Skin epidermis (tissue), 12 donors: ENCODE data around the gene EPB41L4B.

Experiments used
- H3K27ac ChIP-seq, 21 experiments: fragments of 200-600 bp; sonication (generic) in 11 of 21; one replicate each; pipeline ENCODE4 v1.5.0; 2020; ENCODE audit warnings: mild to moderate bottlenecking in 3 of 21, inconsistent platforms in 2 of 21, moderate library complexity in 2 of 21
- H3K4me3 ChIP-seq, 7 experiments: fragments of 200-600 bp; sonication (generic) in 2 of 7; one replicate each; pipeline ENCODE4 v1.5.0; 2020; ENCODE audit warnings: inconsistent platforms in 2 of 7, mild to moderate bottlenecking in 2 of 7, moderate library complexity in 1 of 7

Gene EPB41L4B

GRCh38 chr9:109182940-109183798 lies 137.7 kb downstream of the EPB41L4B start:
- no peak overlapping the region for H3K27ac ChIP-seq
- H3K4me3 ChIP-seq, result no peak overlapping the region

GRCh38 chr9:109182550-109182939 lies 138.3 kb downstream of the EPB41L4B start:
- Histone ChIP-seq H3K27ac (no peak overlapping the region), H3K4me3 (no peak overlapping the region)

- Histone ChIP-seq H3K27ac (no peak overlapping the region), H3K4me3 (no peak overlapping the region)
Observed at GRCh38 chr9:109181284-109181683, 139.6 kb downstream of the EPB41L4B start.

DNA sequence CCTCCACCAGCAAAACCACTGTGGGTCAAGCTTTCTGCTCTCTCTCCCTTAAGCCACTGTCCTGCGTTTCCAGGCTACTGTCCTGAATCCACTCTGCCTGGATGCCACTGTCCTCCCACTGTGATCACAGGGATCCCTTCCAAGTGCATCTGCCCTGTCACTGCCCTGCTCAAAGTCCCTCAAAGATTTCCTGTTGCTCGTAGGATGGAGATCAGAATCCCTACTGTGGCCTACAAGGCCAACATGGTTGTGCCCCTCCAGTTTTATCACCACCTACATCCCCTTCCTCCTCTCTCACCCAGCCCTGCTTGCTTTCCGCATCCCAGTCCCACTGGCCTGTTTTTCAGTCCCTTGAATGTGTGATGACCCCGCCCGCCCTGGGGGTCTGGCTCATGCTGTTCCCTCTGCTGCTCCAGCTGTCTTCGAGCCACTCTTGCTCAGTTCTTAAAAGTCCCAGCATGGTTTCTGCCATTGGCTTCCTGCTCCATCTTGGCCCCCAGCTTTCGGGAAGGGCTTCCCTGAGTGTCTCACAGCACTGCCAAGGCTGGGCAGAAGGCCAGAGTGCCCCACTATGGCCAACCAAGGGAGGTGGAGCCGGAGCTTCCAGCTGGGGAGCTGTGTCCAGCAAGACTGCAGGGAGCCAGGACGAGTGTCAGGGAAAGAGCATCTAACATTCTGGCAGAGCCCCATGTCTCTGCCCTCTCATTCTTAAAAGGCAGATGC lies 140.9 kb downstream of the EPB41L4B start:
- no peak overlapping the region for H3K4me3 ChIP-seq
- H3K27ac ChIP-seq, result no peak overlapping the region

DNA sequence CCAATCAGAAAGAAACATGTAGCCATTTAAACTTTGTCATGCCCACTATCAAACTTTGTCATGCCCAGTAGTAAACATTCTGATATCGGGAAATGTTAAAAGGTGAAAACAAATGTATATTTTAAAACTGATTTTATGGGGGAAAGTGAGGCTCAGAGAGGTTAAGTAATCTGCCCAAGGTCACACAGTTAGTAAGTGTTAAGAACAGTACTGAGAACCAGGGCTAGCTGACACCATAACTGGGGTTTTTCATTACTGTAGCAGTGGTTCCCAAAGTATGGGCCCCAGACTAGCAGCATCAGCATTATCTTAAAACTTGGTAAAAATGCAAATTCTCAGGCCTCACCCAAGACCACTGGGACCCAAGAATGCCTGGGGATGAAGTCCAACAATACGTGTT lies 143.9 kb downstream of the EPB41L4B start:
- no peak overlapping the region for H3K27ac ChIP-seq
- no peak overlapping the region for H3K4me3 ChIP-seq

GRCh38 chr9:109176386-109176785 lies 144.5 kb downstream of the EPB41L4B start:
- Histone ChIP-seq H3K4me3 (no peak overlapping the region), H3K27ac (no peak overlapping the region)

GRCh38 chr9:109172935-109173334 lies 147.9 kb downstream of the EPB41L4B start:
- no peak overlapping the region for H3K4me3 ChIP-seq
- no peak overlapping the region for H3K27ac ChIP-seq

DNA sequence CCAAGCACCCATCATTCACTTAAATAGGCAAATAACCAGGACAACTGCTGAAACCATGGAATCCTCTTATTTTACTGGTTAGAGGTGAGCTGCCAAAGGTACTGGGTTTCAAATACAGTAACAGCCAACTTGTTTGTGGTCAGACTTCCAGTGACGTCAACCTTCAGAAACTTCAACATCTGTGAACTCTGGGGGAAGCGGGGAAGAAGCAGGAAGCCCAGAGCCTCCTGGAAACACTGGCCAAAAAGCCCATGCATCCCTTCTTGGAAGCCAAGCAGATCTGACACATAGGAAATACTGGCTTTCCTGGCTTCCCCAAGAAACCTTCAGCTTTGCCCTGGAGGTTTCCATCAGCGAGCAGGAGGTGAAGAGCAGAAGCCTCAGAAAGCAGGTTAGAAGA lies 148.9 kb downstream of the EPB41L4B start:
- Histone ChIP-seq H3K27ac (no peak overlapping the region), H3K4me3 (no peak overlapping the region)

GRCh38 chr9:109168170-109168569 lies 152.7 kb downstream of the EPB41L4B start:
- Histone ChIP-seq H3K27ac (no peak overlapping the region), H3K4me3 (no peak overlapping the region)

- Histone ChIP-seq H3K27ac (no peak overlapping the region), H3K4me3 (no peak overlapping the region)
Observed at GRCh38 chr9:109167716-109168115, 153.1 kb downstream of the EPB41L4B start.

GRCh38 chr9:109166771-109167601 lies 153.9 kb downstream of the EPB41L4B start, which contains the start of gene FRRS1L:
TSS of gene FRRS1L (minus strand) at chr9:109167249. CDS start at chr9:109167138, 111 bp downstream.
- Histone ChIP-seq H3K4me3 (peak within 1 kb of the TSS in 1 of 7 experiments; percentile 30), H3K27ac (no peak within 1 kb of the TSS)

- no peak overlapping the region for H3K4me3 ChIP-seq
- H3K27ac ChIP-seq, result no peak overlapping the region
Observed at GRCh38 chr9:109166171-109166770, 154.6 kb downstream of the EPB41L4B start.

DNA sequence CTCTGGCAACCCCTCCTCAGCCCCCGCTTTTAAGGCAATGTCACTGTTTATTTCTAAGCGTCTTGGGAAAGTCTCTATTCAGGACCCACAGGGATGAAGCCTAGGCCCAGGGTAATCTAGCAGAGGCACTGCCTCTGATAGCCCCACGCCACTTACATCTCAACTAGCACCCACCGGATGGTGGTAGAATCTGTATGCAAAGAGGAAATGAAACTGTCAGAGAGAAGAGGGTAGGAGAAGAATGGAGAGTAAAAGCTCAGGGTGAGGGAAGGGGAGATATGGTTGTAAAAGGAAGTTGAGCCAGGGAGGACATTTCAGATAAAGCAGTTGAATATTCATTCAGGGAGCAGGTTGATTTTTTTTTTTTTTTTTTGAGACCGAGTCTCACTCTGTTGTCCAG lies 156.8 kb downstream of the EPB41L4B start:
- no peak overlapping the region for H3K27ac ChIP-seq

GRCh38 chr9:109163194-109163593 lies 157.7 kb downstream of the EPB41L4B start:
- no peak overlapping the region for H3K4me3 ChIP-seq
- no peak overlapping the region for H3K27ac ChIP-seq

More for the DNA sequence above, 156.8 kb downstream of the EPB41L4B start:
- no peak overlapping the region for H3K4me3 ChIP-seq

- Histone ChIP-seq H3K27ac (no peak overlapping the region), H3K4me3 (no peak overlapping the region)
Observed at GRCh38 chr9:109162677-109163076, 158.2 kb downstream of the EPB41L4B start.

- H3K27ac ChIP-seq, result no peak overlapping the region
- no peak overlapping the region for H3K4me3 ChIP-seq
Observed at GRCh38 chr9:109161471-109161870, 159.4 kb downstream of the EPB41L4B start.

GRCh38 chr9:109159583-109159982 lies 161.3 kb downstream of the EPB41L4B start:
- no peak overlapping the region for H3K27ac ChIP-seq
- H3K4me3 ChIP-seq, result no peak overlapping the region

DNA sequence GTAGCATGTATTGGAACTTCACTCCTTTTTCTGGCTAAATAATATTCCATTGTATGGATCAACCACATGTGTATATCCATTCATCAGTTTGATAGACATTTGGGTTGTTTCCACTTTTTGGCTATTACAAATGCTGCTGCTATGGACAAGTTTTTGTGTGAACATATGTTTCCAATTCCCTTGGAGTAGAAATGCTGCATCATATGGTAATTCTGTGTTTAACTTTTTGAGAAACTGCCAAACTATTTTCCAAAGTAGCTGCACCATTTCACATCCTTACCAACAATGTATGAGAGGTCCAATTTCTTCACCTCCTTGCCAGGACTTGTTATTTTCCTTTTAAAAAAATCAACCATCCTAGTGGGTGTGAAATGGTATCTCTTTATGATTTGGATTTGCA lies 162.2 kb downstream of the EPB41L4B start:
- H3K4me3 ChIP-seq, result no peak overlapping the region
- no peak overlapping the region for H3K27ac ChIP-seq

DNA sequence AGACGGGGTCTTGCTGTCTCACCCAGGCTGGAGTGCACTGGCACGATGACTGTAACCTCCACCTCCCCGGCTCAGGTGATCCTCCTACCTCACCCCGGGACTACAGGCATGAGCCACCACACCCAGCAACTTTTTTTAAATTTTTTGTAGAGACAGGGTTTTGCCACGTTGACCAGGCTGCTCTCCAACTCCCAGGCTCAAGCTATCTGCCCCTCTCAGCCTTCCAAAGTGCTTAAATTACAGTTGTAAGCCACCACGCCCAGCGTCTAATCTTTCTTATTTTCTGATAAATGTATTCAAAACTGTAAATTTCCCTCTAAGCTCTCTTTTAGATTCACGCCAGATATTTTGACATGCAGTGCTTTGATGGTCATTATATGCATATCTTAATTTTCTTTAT lies 164.2 kb downstream of the EPB41L4B start:
- Histone ChIP-seq H3K27ac (no peak overlapping the region), H3K4me3 (no peak overlapping the region)
